HepG2 (cell line): ENCODE data around the gene USP5. TPM values are rescaled to one million over a fixed set of nuclear protein-coding genes. Genes with fewer than 3 reads are reported as not detected.
A peak's percentile ranks its signal among the peaks of the same experiment; 100 is the strongest.

Source experiments
- CC2D1A ChIP-seq: sonication (generic); formaldehyde crosslinking; IDR thresholded peaks from 2 replicates; pipeline ENCODE4 v1.8.1; 2023; ENCODE audit warnings: mild to moderate bottlenecking, missing genetic modification reagents
- EED ChIP-seq: sonication (generic); formaldehyde crosslinking; IDR thresholded peaks from 2 replicates; pipeline ENCODE4 v1.5.0; 2020; ENCODE audit warnings: mild to moderate bottlenecking, missing genetic modification reagents
- FUBP1 ChIP-seq: sonication (generic); formaldehyde crosslinking; IDR thresholded peaks from 2 replicates; pipeline ENCODE4 v1.5.1; 2020; ENCODE audit warnings: missing genetic modification reagents, mild to moderate bottlenecking, borderline replicate concordance
- HMG20A ChIP-seq: IDR thresholded peaks from 2 replicates; pipeline ENCODE4 v1.6.1; 2016; ENCODE audit warnings: borderline replicate concordance
- HMGXB3 ChIP-seq: sonication (generic); formaldehyde crosslinking; IDR thresholded peaks from 2 replicates; pipeline ENCODE4 v1.4.0; 2020; ENCODE audit warnings: missing genetic modification reagents, borderline replicate concordance
- KDM5B ChIP-seq: sonication (generic); formaldehyde crosslinking; IDR thresholded peaks from 2 replicates; pipeline ENCODE4 v1.4.0; 2020; ENCODE audit warnings: missing genetic modification reagents, mild to moderate bottlenecking, borderline replicate concordance
- KLF13 ChIP-seq: sonication (generic); formaldehyde crosslinking; IDR thresholded peaks from 2 replicates; pipeline ENCODE4 v1.4.0; 2020; ENCODE audit warnings: mild to moderate bottlenecking, missing genetic modification reagents
- MAF1 ChIP-seq: sonication (generic); formaldehyde crosslinking; IDR thresholded peaks from 2 replicates; pipeline ENCODE4 v1.5.0; 2020; ENCODE audit warnings: missing genetic modification reagents, borderline replicate concordance
- MED1 ChIP-seq: sonication (generic); formaldehyde crosslinking; IDR thresholded peaks from 2 replicates; pipeline ENCODE4 v1.4.0; 2020; ENCODE audit warnings: missing genetic modification reagents
- NR0B2 ChIP-seq: sonication (generic); formaldehyde crosslinking; IDR thresholded peaks from 2 replicates; pipeline ENCODE4 v1.4.0; 2020; ENCODE audit warnings: mild to moderate bottlenecking, missing genetic modification reagents
- NR3C1 ChIP-seq: sonication (generic); formaldehyde crosslinking; IDR thresholded peaks from 2 replicates; pipeline ENCODE4 v1.4.0; 2020; ENCODE audit warnings: missing genetic modification reagents
- POGK ChIP-seq: sonication (generic); formaldehyde crosslinking; conservative IDR thresholded peaks from 2 replicates; pipeline ENCODE4 v1.8.0; 2022; ENCODE audit warnings: mild to moderate bottlenecking, moderate library complexity, missing genetic modification reagents
- RBAK ChIP-seq: sonication (generic); formaldehyde crosslinking; IDR thresholded peaks from 2 replicates; pipeline ENCODE4 v1.5.1; 2020; ENCODE audit warnings: mild to moderate bottlenecking, missing genetic modification reagents
- RFX3 ChIP-seq: IDR thresholded peaks from 2 replicates; pipeline ENCODE4 v1.6.1; 2016; ENCODE audit warnings: missing biosample characterization, missing genetic modification reagents
- THAP7 ChIP-seq: sonication (generic); formaldehyde crosslinking; IDR thresholded peaks from 2 replicates; pipeline ENCODE4 v1.8.1; 2023; ENCODE audit warnings: mild to moderate bottlenecking, missing genetic modification reagents
- ZBTB21 ChIP-seq: sonication (generic); formaldehyde crosslinking; IDR thresholded peaks from 2 replicates; pipeline ENCODE4 v1.4.0; 2020; ENCODE audit warnings: missing genetic modification reagents
- ZFP62 ChIP-seq: sonication (generic); formaldehyde crosslinking; IDR thresholded peaks from 2 replicates; pipeline ENCODE4 v1.4.0; 2020; ENCODE audit warnings: missing genetic modification reagents
- ZNF296 ChIP-seq: sonication (generic); formaldehyde crosslinking; conservative IDR thresholded peaks from 2 replicates; pipeline ENCODE4 v1.5.0; 2020; ENCODE audit warnings: mild to moderate bottlenecking, missing genetic modification reagents
- ZNF382 ChIP-seq: sonication (generic); formaldehyde crosslinking; IDR thresholded peaks from 2 replicates; pipeline ENCODE4 v1.5.0; 2020; ENCODE audit warnings: missing genetic modification reagents, mild to moderate bottlenecking, borderline replicate concordance
- ZNF510 ChIP-seq: sonication (generic); formaldehyde crosslinking; IDR thresholded peaks from 2 replicates; pipeline ENCODE4 v1.4.0; 2020; ENCODE audit warnings: low read depth, mild to moderate bottlenecking, missing genetic modification reagents
- ZNF619 ChIP-seq: sonication (generic); formaldehyde crosslinking; IDR thresholded peaks from 2 replicates; pipeline ENCODE4 v1.4.0; 2020; ENCODE audit warnings: mild to moderate bottlenecking, missing genetic modification reagents
- ZNF644 ChIP-seq: IDR thresholded peaks from 2 replicates; pipeline ENCODE4 v1.6.1; 2016; ENCODE audit warnings: low read depth
- ZNF660 ChIP-seq: sonication (generic); formaldehyde crosslinking; IDR thresholded peaks from 2 replicates; pipeline ENCODE4 v1.5.1; 2020; ENCODE audit warnings: mild to moderate bottlenecking, low read depth, missing genetic modification reagents, borderline replicate concordance
- polyA plus RNA-seq, 8 experiments: library from polyadenylated mRNA; depleted of rRNA in 3 of 8; stranded (reverse) in 7 of 8; unstranded in 1 of 8; fragments of >200 nt; fragmentation: Illumina TruSeq in 4 of 8; extraction: Trizol in 4 of 8; gene quantifications; 2 replicates each; pipeline versions ENCODE4 v1.2.1 to v1.2.3, GENCODE V29; 2011 to 2016; ENCODE audit warnings: low read depth in 4 of 8, missing spikeins in 1 of 8, mixed read lengths in 1 of 8; ENCODE audit not compliant: insufficient read depth in 1 of 8
- total RNA-seq, 5 experiments: library from RNA; depleted of rRNA; stranded (reverse); fragments of >200 nt; fragmentation: Illumina TruSeq; extraction: Trizol; gene quantifications; 2 replicates each; pipeline ENCODE4 v1.2.3, GENCODE V29; 2016; ENCODE audit warnings: low read depth in 1 of 5

USP5 gene
- total and polyA plus RNA-seq, 2 of the 13 experiments (the other 11 are each of a cell fraction or from before 2014, with no cell fraction given) = 39.6 to 56.0 TPM

DNA sequence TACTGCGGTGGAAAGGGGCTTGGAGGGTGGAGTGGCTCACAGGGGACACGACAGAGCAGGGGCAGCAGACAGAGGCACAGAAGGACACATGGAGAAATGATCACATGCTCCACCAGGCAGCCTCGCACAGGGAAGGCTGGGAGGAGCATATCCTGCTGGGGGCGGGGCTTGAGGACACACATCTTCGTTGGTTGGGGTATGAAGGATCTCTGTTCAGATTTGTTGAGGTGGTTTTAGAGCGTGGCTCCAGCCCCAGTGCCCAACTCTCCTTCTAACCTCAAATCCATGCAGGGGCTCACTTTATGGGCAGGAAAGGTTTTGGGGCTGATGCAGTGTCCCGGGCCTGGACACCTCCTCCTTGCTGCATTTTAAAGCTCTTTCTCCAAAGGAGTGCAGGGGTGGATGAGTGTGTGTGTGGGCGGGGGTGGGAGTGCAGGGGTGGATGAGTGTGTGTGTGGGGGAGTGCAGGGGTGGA lies 24.5 kb upstream of the USP5 start (continued):
- TF ChIP-seq MED1 (no peak), MAF1 (no peak), NR0B2 (no peak), ZFP62 (CRISPR knock-in tag) (no peak), ZNF296 (CRISPR knock-in tag) (no peak), EED (CRISPR knock-in tag) (no peak), ZNF644 (CRISPR knock-in tag) (no peak), RBAK (CRISPR knock-in tag) (no peak), HMGXB3 (no peak), NR3C1 (no peak), CC2D1A (CRISPR knock-in tag) (no peak), ZNF660 (CRISPR knock-in tag) (no peak), FUBP1 (no peak), THAP7 (CRISPR knock-in tag) (no peak), ZNF510 (CRISPR knock-in tag) (no peak), KDM5B (CRISPR knock-in tag) (no peak), KLF13 (no peak), ZNF619 (no peak), HMG20A (CRISPR knock-in tag) (no peak), ZBTB21 (CRISPR knock-in tag) (no peak), ZNF382 (CRISPR knock-in tag) (no peak), RFX3 (CRISPR knock-in tag) (peak; percentile 17; the same call in 1 of the 2 replicates), POGK (CRISPR knock-in tag) (no peak)
